BE2C (cell line): ENCODE measurements around the gene ZCCHC13.

Experiments used
- DNase-seq: peaks from one replicate; pipeline ENCODE4 v3.0.0-alpha.2; 2020
- H3K27me3 ChIP-seq: fragments of 250-450 bp; sonication (Bioruptor Pico); 2 replicates; pipeline ENCODE4 v1.5.1; 2020; ENCODE audit warnings: mild to moderate bottlenecking
- H3K36me3 ChIP-seq: fragments of 250-450 bp; sonication (Bioruptor Pico); 2 replicates; pipeline ENCODE4 v1.5.1; 2020; ENCODE audit warnings: mild to moderate bottlenecking
- H3K4me1 ChIP-seq: fragments of 250-450 bp; sonication (Bioruptor Pico); 2 replicates; pipeline ENCODE4 v1.5.1; 2020
- H3K4me3 ChIP-seq: 2 replicates; pipeline ENCODE4 v1.5.1; 2011; ENCODE audit warnings: low read depth, low read length
- H3K9me3 ChIP-seq: fragments of 250-450 bp; sonication (Bioruptor Pico); 2 replicates; pipeline ENCODE4 v1.5.1; 2020
- TF ChIP-seq, protein P1 (sequence below): IDR thresholded peaks from 2 replicates; pipeline ENCODE4 v1.5.1; 2012; ENCODE audit warnings: mild to moderate bottlenecking, low read depth, low read length

Gene ZCCHC13

DNA sequence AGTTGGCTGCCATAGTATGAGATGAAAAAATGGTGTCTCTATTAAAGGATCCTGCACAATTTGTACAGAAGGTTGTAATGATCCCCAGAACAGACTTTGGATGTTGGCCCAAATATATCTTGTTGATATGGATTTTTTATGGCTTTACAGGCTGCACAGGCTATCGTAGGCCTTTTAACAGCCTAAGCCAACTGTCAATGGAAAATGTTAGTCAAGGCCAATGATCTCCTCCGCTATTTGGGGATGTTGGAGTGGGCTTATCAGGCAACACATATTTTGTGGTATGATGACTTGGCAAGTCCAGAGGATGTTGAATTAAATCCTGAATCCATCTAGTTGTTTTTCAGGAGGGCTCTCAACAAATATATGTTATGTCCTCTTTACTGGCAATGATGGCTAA is 42.1 kb downstream of the ZCCHC13 start:
- Histone ChIP-seq H3K4me3 (no peak overlapping the region), H3K27me3 (no peaks in the 10 kb centered on the region), H3K36me3 (no peaks in the 10 kb centered on the region), H3K9me3 (no peaks in the 10 kb centered on the region), H3K4me1 (no peaks in the 10 kb centered on the region)
- TF ChIP-seq, protein P1, sequence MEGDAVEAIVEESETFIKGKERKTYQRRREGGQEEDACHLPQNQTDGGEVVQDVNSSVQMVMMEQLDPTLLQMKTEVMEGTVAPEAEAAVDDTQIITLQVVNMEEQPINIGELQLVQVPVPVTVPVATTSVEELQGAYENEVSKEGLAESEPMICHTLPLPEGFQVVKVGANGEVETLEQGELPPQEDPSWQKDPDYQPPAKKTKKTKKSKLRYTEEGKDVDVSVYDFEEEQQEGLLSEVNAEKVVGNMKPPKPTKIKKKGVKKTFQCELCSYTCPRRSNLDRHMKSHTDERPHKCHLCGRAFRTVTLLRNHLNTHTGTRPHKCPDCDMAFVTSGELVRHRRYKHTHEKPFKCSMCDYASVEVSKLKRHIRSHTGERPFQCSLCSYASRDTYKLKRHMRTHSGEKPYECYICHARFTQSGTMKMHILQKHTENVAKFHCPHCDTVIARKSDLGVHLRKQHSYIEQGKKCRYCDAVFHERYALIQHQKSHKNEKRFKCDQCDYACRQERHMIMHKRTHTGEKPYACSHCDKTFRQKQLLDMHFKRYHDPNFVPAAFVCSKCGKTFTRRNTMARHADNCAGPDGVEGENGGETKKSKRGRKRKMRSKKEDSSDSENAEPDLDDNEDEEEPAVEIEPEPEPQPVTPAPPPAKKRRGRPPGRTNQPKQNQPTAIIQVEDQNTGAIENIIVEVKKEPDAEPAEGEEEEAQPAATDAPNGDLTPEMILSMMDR, result no peak
- no peak for DNase-seq

DNA sequence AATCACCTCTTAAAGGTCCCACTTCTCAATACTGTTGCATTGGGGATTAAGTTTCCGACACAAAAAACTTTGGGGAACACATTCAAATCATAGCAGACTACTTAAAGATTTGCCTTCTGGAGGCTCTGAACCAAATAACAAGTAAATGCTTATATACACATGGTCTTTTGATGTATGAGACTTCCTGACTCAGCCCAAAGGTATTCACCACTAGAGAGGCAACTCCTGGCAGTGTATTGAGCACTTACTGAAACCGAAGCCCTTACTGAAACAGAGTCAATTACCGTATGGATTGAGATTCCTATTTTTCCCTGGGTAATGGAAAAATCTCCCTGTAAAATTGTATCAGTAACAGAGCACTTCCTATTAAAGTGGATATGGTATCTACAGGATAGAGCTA is 45.4 kb downstream of the ZCCHC13 start:
- no peaks in the 10 kb centered on the region for H3K4me1 ChIP-seq
- no peak overlapping the region for H3K4me3 ChIP-seq
- no peaks in the 10 kb centered on the region for H3K27me3 ChIP-seq
- TF ChIP-seq, protein P1, result no peak
- no peaks in the 10 kb centered on the region for H3K9me3 ChIP-seq
- no peaks in the 10 kb centered on the region for H3K36me3 ChIP-seq
- no peak for DNase-seq

DNA sequence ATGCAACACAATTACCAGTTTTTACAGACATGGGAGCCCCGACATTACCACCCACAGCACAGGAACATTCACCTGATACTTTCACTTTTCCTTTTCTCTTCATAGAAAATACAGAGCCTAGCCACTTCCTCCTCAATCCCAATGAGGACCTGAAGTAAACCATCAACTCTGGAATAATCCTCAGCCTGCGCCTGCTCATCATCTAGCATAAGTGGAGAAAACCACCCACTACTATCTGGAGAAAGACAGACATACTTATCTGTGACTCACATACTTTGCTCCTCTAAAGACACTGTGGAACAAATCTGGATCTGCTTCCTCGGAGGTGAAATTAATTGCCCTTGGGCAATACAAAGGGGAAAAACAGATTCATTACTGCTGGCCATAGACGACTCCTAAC is 47.8 kb downstream of the ZCCHC13 start:
- TF ChIP-seq, protein P1, result no peak
- H3K4me1 ChIP-seq, result no peaks in the 10 kb centered on the region
- H3K27me3 ChIP-seq, result no peaks in the 10 kb centered on the region
- H3K9me3 ChIP-seq, result no peaks in the 10 kb centered on the region
- H3K36me3 ChIP-seq, result no peaks in the 10 kb centered on the region
- H3K4me3 ChIP-seq, result no peak overlapping the region
- DNase-seq, result no peak

DNA sequence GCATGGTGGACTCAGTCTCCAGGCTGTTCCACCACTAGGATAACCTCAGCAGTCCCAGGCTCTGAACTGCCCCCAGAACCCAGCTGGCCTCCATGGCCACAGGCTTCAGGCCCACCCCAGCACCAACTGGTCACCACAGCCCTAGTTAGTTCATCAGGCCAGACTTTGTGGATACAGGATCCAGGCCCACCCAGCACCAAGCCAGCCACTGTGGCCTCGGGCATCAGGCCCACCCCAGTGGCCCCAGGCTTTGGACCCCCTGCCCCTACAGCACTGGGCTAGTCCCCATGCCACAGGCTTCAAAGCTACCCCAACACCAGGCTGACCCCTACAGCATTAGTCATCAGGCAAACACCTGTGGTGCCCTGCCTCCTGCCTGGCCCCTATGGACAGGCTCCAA is 50.0 kb downstream of the ZCCHC13 start:
- TF ChIP-seq, protein P1, result no peak
- Histone ChIP-seq H3K4me3 (no peak overlapping the region), H3K36me3 (no peaks in the 10 kb centered on the region), H3K4me1 (no peaks in the 10 kb centered on the region), H3K9me3 (no peaks in the 10 kb centered on the region), H3K27me3 (no peaks in the 10 kb centered on the region)
- DNase-seq, result no peak
